ENCODE results near the gene POLN. TPM values are rescaled to one million over a fixed set of nuclear protein-coding genes. Genes with fewer than 3 reads are reported as not detected.

The POLN gene
- 3.1 and 3.9 TPM in 2 replicates for total RNA-seq

GRCh38 chr4:2241410-2242353, at the start of gene POLN, which contains the start of gene HAUS3:
POLN (minus strand) TSS chr4:2242121; CDS start chr4:2229231, 12,890 bp downstream.
HAUS3 (minus strand) TSS chr4:2242121; CDS start chr4:2240946, 1,175 bp downstream.

GRCh38 chr4:2261853-2262144, 19.9 kb upstream of the POLN start, which contains the start of gene MXD4:
MXD4 (minus strand) TSS chr4:2262109; CDS start chr4:2261980, 129 bp downstream.

GRCh38 chr4:2059046-2059725, 182.7 kb downstream of the POLN start, which contains the start of gene NAT8L:
NAT8L (plus strand) TSS chr4:2059327; CDS start chr4:2059512, 185 bp downstream.

Small RNA genes within 50 kb of the gene (small RNA-seq; reads per million reads assigned to genes)
- not detected for gene COX6B1P5

Other genes with a start within 250 kb of the POLN start
- gene NELFA, start 233.1 kb downstream of the POLN start, total RNA-seq, result 13.3 and 15.2 TPM in 2 replicates
- 0.11 and 0.13 TPM in 2 replicates for gene NAT8L, start 182.8 kb downstream of the POLN start, total RNA-seq
- gene HAUS3, start within 50 bp of the POLN start, total RNA-seq, result 10.6 and 15.7 TPM in 2 replicates
- 49.4 and 50.0 TPM in 2 replicates for gene MXD4, start 20.0 kb upstream of the POLN start, total RNA-seq
- 7.6 and 11.5 TPM in 2 replicates for gene ZFYVE28, start 176.5 kb upstream of the POLN start, total RNA-seq
- gene CFAP99, start 176.8 kb upstream of the POLN start, total RNA-seq, result under 0.01 TPM in 1 of 2 replicates, not detected in the other
- 59.2 and 61.3 TPM in 2 replicates for gene RNF4, start 227.0 kb upstream of the POLN start, total RNA-seq

Measured in articular chondrocyte of knee joint (primary cell).